Breast epithelium (tissue), 4 donors: ENCODE measurements around the gene ARMC9. TPM values are rescaled to one million over a fixed set of nuclear protein-coding genes. Genes with fewer than 3 reads are reported as not detected.
"Not testable (repeated sequence)": the region's sequence is repeated elsewhere in the genome, so short reads cannot be mapped to it uniquely, and the experiment has no call there.

Experiments used
- DNase-seq, 2 donors: peaks; one replicate each; pipeline ENCODE4 v3.0.0-alpha.2; 2019; ENCODE audit warnings: low spot score in 2 of 2
- H3K27ac ChIP-seq, 2 donors: fragments of 200-600 bp; sonication (generic) in 1 of 2; one replicate each; pipeline ENCODE4 v1.5.1; 2016 to 2019; ENCODE audit warnings: mild to moderate bottlenecking in 1 of 2
- H3K27me3 ChIP-seq, 2 donors: fragments of 200-600 bp; sonication (generic) in 1 of 2; one replicate each; pipeline versions ENCODE4 v1.5.1 to v1.6.0; 2017 to 2019; ENCODE audit warnings: control low read depth in 1 of 2, mild to moderate bottlenecking in 1 of 2
- H3K36me3 ChIP-seq: fragments of 200-600 bp; one replicate; pipeline ENCODE4 v1.5.1; 2019
- H3K4me1 ChIP-seq, 2 donors: fragments of 200-600 bp; sonication (generic); one replicate each; pipeline ENCODE4 v1.5.1; 2016 to 2019; ENCODE audit warnings: control low read depth in 1 of 2
- H3K4me3 ChIP-seq, 3 donors: fragments of 200-600 bp; sonication (generic); 1 replicate in 2 of 3; 2 replicates in 1 of 3; pipeline ENCODE4 v1.5.1; 2016 to 2019; ENCODE audit warnings: mild to moderate bottlenecking in 3 of 3, moderate library complexity in 2 of 3
- H3K9me3 ChIP-seq, 2 donors: fragments of 200-600 bp; sonication (generic) in 1 of 2; one replicate each; pipeline ENCODE4 v1.5.1; 2016 to 2019; ENCODE audit warnings: control low read depth in 1 of 2
- POLR2A ChIP-seq: fragments of 450-650 bp; IDR thresholded peaks from one replicate; pipeline ENCODE4 v1.6.1; 2016; ENCODE audit warnings: antibody characterized with exemption, mild to moderate bottlenecking, moderate library complexity
- POLR2AphosphoS5 ChIP-seq, 3 donors: sonication (generic); formaldehyde crosslinking; IDR thresholded peaks; one replicate each; pipeline ENCODE4 v1.6.1; 2017; ENCODE audit warnings: antibody characterized with exemption in 3 of 3
- intact Hi-C: fragments of 100-400 bp; cut with DNase I; formaldehyde crosslinking; loops from one replicate; pipeline ENCODE4 v1.15.1; 2023; ENCODE audit warnings: low total_unique reads
- total RNA-seq, 3 donors: library from RNA; depleted of rRNA; stranded (reverse); fragments of >200 nt; gene quantifications; one replicate each; pipeline ENCODE4 v1.1.0, GENCODE V29; 2016
- TF ChIP-seq, protein P1 (sequence below), 3 donors: fragments of 450-650 bp; IDR thresholded peaks; one replicate each; pipeline ENCODE4 v1.5.1; 2016 to 2017; ENCODE audit warnings: antibody characterized with exemption in 3 of 3, mild to moderate bottlenecking in 3 of 3, moderate library complexity in 3 of 3

Gene ARMC9
- total RNA-seq, 3 donors from 2014 or later: 4.0 to 20.8 (median 18.0) TPM

- H3K27me3 ChIP-seq, H3K27ac ChIP-seq, H3K9me3 ChIP-seq, H3K36me3 ChIP-seq, DNase-seq, H3K4me1 ChIP-seq, H3K4me3 ChIP-seq: not testable (repeated sequence)
- TF ChIP-seq, protein P1, sequence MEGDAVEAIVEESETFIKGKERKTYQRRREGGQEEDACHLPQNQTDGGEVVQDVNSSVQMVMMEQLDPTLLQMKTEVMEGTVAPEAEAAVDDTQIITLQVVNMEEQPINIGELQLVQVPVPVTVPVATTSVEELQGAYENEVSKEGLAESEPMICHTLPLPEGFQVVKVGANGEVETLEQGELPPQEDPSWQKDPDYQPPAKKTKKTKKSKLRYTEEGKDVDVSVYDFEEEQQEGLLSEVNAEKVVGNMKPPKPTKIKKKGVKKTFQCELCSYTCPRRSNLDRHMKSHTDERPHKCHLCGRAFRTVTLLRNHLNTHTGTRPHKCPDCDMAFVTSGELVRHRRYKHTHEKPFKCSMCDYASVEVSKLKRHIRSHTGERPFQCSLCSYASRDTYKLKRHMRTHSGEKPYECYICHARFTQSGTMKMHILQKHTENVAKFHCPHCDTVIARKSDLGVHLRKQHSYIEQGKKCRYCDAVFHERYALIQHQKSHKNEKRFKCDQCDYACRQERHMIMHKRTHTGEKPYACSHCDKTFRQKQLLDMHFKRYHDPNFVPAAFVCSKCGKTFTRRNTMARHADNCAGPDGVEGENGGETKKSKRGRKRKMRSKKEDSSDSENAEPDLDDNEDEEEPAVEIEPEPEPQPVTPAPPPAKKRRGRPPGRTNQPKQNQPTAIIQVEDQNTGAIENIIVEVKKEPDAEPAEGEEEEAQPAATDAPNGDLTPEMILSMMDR (IDR thresholded peaks at IDR 0.05): peak in 2 of 3 donors; percentile 31 to 64
- intact Hi-C loops: loop anchor here (10.0 kb wide), 1 partner anchor 111 kb away; no protein-coding TSS in a partner anchor
These were observed 207.4 kb downstream of the ARMC9 start for GRCh38 chr2:231405601-231406367.

DNA sequence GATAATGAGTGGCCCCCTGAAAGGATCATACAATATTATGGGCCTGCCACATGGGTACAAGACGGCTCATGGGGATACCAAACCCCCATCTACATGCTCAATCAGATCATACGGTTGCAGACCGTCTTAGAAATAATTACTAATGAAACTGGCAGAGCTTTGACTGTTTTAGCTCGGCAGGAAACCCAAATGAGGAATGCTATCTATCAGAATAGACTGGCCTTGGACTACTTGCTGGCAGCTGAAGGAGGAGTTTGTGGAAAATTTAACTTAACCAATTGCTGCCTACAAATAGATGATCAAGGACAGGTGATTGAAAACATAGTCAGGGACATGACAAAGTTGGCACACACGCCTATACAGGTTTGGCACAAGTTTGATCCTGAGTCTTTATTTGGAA lies 209.3 kb downstream of the ARMC9 start:
- H3K27me3 ChIP-seq, H3K4me1 ChIP-seq, DNase-seq, H3K36me3 ChIP-seq, H3K9me3 ChIP-seq, H3K27ac ChIP-seq, H3K4me3 ChIP-seq: not testable (repeated sequence)
- intact Hi-C loops: loop anchor here (10.0 kb wide), 1 partner anchor 113 kb away; no protein-coding TSS in a partner anchor

- H3K36me3 ChIP-seq, DNase-seq, H3K9me3 ChIP-seq, H3K4me3 ChIP-seq, H3K4me1 ChIP-seq, H3K27me3 ChIP-seq, H3K27ac ChIP-seq: not testable (repeated sequence)
- intact Hi-C loops: loop anchor here (10.0 kb wide), 1 partner anchor 114 kb away; no protein-coding TSS in a partner anchor
These were observed 209.9 kb downstream of the ARMC9 start for GRCh38 chr2:231408304-231408703.

DNA sequence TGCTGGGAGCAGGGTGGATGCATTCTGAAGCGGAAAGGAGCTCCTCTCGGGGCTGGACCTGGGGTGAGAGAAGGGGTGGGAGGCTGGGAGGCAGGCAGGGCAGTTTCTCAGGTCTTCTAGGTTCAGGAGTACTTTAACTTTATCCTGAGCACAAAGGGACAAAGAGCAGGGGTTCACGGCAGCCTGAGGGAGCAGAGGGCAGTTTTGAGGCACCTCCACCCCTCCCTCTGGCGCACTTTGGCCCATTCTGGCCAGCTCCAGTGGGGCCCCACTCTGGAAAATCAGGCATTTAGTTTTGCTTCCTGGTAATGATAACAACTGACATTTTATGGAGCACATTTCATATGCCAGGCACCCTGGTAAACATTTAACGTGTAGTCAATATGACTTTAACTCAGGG lies 211.3 kb downstream of the ARMC9 start:
- intact Hi-C loops: loop anchor here (10.0 kb wide), 1 partner anchor 115 kb away; no protein-coding TSS in a partner anchor
- Histone ChIP-seq H3K27me3 (no peaks in the 10 kb centered on the region), H3K9me3 (no peaks in the 10 kb centered on the region), H3K4me3 (no peak overlapping the region), H3K4me1 (peaks cover 0 to 4% of the 10 kb centered on the region in 2 donors), H3K27ac (no peak overlapping the region), H3K36me3 (no peaks in the 10 kb centered on the region)
- TF ChIP-seq, protein P1 (IDR thresholded peaks at IDR 0.05): no peak
- no peak for TF ChIP-seq POLR2A
- TF ChIP-seq POLR2AphosphoS5 (IDR thresholded peaks at IDR 0.05): no peak
- DNase-seq: no peak

GRCh38 chr2:231410293-231411004 lies 212.0 kb downstream of the ARMC9 start:
- peaks cover 0 to 4% of the 10 kb centered on the region in 2 donors for H3K4me1 ChIP-seq
- H3K27me3 ChIP-seq: no peaks in the 10 kb centered on the region
- H3K27ac ChIP-seq: no peak overlapping the region
- H3K36me3 ChIP-seq: no peaks in the 10 kb centered on the region
- intact Hi-C loops: no loop called here
- no peak for DNase-seq
- H3K9me3 ChIP-seq: no peaks in the 10 kb centered on the region
- no peak overlapping the region for H3K4me3 ChIP-seq
- no peak for TF ChIP-seq POLR2A
- no peak for TF ChIP-seq POLR2AphosphoS5 (IDR thresholded peaks at IDR 0.05)
- TF ChIP-seq, protein P1 (IDR thresholded peaks at IDR 0.05): no peak

GRCh38 chr2:231411237-231411636 lies 212.8 kb downstream of the ARMC9 start:
- Histone ChIP-seq H3K27ac (no peak overlapping the region), H3K9me3 (no peaks in the 10 kb centered on the region), H3K4me3 (no peak overlapping the region), H3K27me3 (no peaks in the 10 kb centered on the region), H3K36me3 (no peaks in the 10 kb centered on the region), H3K4me1 (peaks cover 0 to 4% of the 10 kb centered on the region in 2 donors)
- no peak for DNase-seq
- TF ChIP-seq, protein P1 (IDR thresholded peaks at IDR 0.05): no peak
- TF ChIP-seq POLR2A: no peak
- TF ChIP-seq POLR2AphosphoS5 (IDR thresholded peaks at IDR 0.05): no peak
- intact Hi-C loops: no loop called here
